Stomach (tissue), 4 donors: Measurements from ENCODE around the gene SENP7.

Source experiments
- CTCF ChIP-seq, 7 experiments: fragments of 450-650 bp in 4 of 7; fragments of 200-600 bp in 3 of 7; sonication (generic) in 3 of 7; IDR thresholded peaks; one replicate each; pipeline ENCODE4 v1.5.1; 2016 to 2019; ENCODE audit warnings: antibody characterized with exemption in 7 of 7, control low read depth in 2 of 7, mild to moderate bottlenecking in 1 of 7
- POLR2A ChIP-seq, 4 donors: fragments of 450-650 bp; IDR thresholded peaks; one replicate each; pipeline ENCODE4 v1.6.1; 2016; ENCODE audit warnings: antibody characterized with exemption in 4 of 4, control low read depth in 2 of 4, mild to moderate bottlenecking in 1 of 4, moderate library complexity in 1 of 4
- POLR2AphosphoS5 ChIP-seq, 3 donors: sonication (generic); formaldehyde crosslinking; IDR thresholded peaks; one replicate each; pipeline ENCODE4 v1.6.1; 2016; ENCODE audit warnings: antibody characterized with exemption in 3 of 3

GRCh38 chr3:101518421-101518871 is 5.4 kb upstream of the SENP7 start:
- no peak for TF ChIP-seq CTCF (IDR thresholded peaks at IDR 0.05)
- no peak for TF ChIP-seq POLR2A (IDR thresholded peaks at IDR 0.05)
- no peak for TF ChIP-seq POLR2AphosphoS5 (IDR thresholded peaks at IDR 0.05)
